HepG2 (cell line): ENCODE measurements around the gene CNMD. TPM values are rescaled to one million over a fixed set of nuclear protein-coding genes. Genes with fewer than 3 reads are reported as not detected.

Experiments
- ATAC-seq: fragments of 200-7000 bp; cut with Tn5 transposase; 3 replicates; pipeline ENCODE4 v1.9.1; 2020; ENCODE audit warnings: mild to moderate bottlenecking, moderate library complexity
- BruUV-seq: library from RNA; stranded (reverse); fragments of 400-500 nt; replicated peaks from 2 replicates; lab custom pipeline; 2021; lab: Mats Ljungman, UMichigan
- CTCF ChIA-PET: fragments of 300-600 bp; formaldehyde crosslinking; extraction: SDS; loops from one replicate; lab custom pipeline; 2021; ENCODE audit warnings: low total read pairs, inconsistent platforms, low intra/inter-chr PET ratio; lab: Yijun Ruan, JAX
- POLR2A ChIA-PET: fragments of 350-600 bp; sonication (Branson Sonifier 250); formaldehyde crosslinking; loops from one replicate; lab custom pipeline; 2020; ENCODE audit warnings: antibody characterized with exemption, inconsistent platforms; lab: Yijun Ruan, JAX
- DNase-seq: peaks from one replicate; pipeline ENCODE4 v3.0.0-alpha.2; 2015; ENCODE audit warnings: low spot score
- FAIRE-seq: peaks from 3 replicates; lab custom pipeline; 2011; peaks lifted over from hg19 to GRCh38; lab: Jason Lieb, UNC
- H2AFZ ChIP-seq: one replicate; pipeline ENCODE4 v1.6.1; 2011; ENCODE audit warnings: low read length, inconsistent platforms
- H3K27ac ChIP-seq: fragments of 300-600 bp; 3 replicates; pipeline ENCODE4 v1.8.0; 2011; ENCODE audit warnings: mixed run types, mild to moderate bottlenecking, mixed read lengths, low read length, inconsistent platforms; ENCODE audit not compliant: insufficient read depth; ENCODE audit errors: extremely low read length
- H3K27me3 ChIP-seq, 2 experiments: fragments of 200-600 bp in 1 of 2; 2 replicates in 1 of 2; 3 replicates in 1 of 2; pipeline versions ENCODE4 v1.6.0 to v1.8.0; 2011; ENCODE audit warnings: low read length in 2 of 2, mild to moderate bottlenecking in 2 of 2, moderate library complexity in 2 of 2, inconsistent platforms in 1 of 2; ENCODE audit not compliant: insufficient read depth in 2 of 2, control insufficient read depth in 1 of 2
- H3K36me3 ChIP-seq, 2 experiments: fragments of 200-600 bp in 1 of 2; replicated peaks in 1 of 2; 2 replicates in 1 of 2; 3 replicates in 1 of 2; pipeline versions ENCODE4 v1.5.1 to v1.8.0; 2011; ENCODE audit warnings: low read length in 2 of 2, inconsistent platforms in 1 of 2; ENCODE audit not compliant: insufficient read depth in 2 of 2, control insufficient read depth in 1 of 2
- H3K4me1 ChIP-seq: 2 replicates; pipeline ENCODE4 v1.5.1; 2012; ENCODE audit warnings: low read length, inconsistent platforms; ENCODE audit not compliant: insufficient read depth
- H3K4me2 ChIP-seq: 2 replicates; pipeline ENCODE4 v1.6.0; 2011; ENCODE audit warnings: low read depth, low read length, inconsistent platforms
- H3K4me3 ChIP-seq, 3 experiments: fragments of 200-600 bp in 1 of 3; sonication (generic), shearing (Covaris generic) in 1 of 3; replicated peaks in 1 of 3; 2 replicates each; pipeline ENCODE4 v1.5.1; 2011 to 2016; ENCODE audit warnings: low read length in 3 of 3, inconsistent platforms in 2 of 3, low read depth in 2 of 3, mild to moderate bottlenecking in 2 of 3, control low read depth in 1 of 3, mixed read lengths in 1 of 3; ENCODE audit not compliant: insufficient read depth in 1 of 3
- H3K79me2 ChIP-seq: one replicate; pipeline ENCODE4 v1.6.1; 2011; ENCODE audit warnings: low read length, inconsistent platforms; ENCODE audit not compliant: insufficient read depth
- H3K9ac ChIP-seq: 2 replicates; pipeline ENCODE4 v1.6.0; 2011; ENCODE audit warnings: mild to moderate bottlenecking, low read depth, low read length, inconsistent platforms; ENCODE audit not compliant: insufficient read depth
- H3K9me3 ChIP-seq: 2 replicates; pipeline ENCODE4 v1.5.1; 2012; ENCODE audit warnings: mild to moderate bottlenecking, low read length
- H4K20me1 ChIP-seq: 2 replicates; pipeline ENCODE4 v1.6.0; 2011; ENCODE audit warnings: inconsistent platforms, mild to moderate bottlenecking, low read length, moderate library complexity; ENCODE audit not compliant: insufficient read depth
- BRCA1 ChIP-seq: sonication (generic); formaldehyde crosslinking; IDR thresholded peaks from 2 replicates; pipeline ENCODE4 v1.4.0; 2020; ENCODE audit warnings: missing genetic modification reagents
- KMT2A ChIP-seq: sonication (generic); formaldehyde crosslinking; IDR thresholded peaks from 2 replicates; pipeline ENCODE4 v1.4.0; 2020; ENCODE audit warnings: missing genetic modification reagents
- MXD4 ChIP-seq: IDR thresholded peaks from 2 replicates; pipeline ENCODE4 v1.6.1; 2016; ENCODE audit warnings: mild to moderate bottlenecking, missing biosample characterization, missing genetic modification reagents
- NR2F1 ChIP-seq, 2 experiments: fragments of 450-650 bp in 1 of 2; formaldehyde crosslinking in 1 of 2; IDR thresholded peaks; 2 replicates each; pipeline versions ENCODE4 v1.5.0 to v1.6.1; 2016 to 2020; ENCODE audit warnings: mild to moderate bottlenecking in 1 of 2, missing compliant biosample characterization in 1 of 2, missing genetic modification reagents in 1 of 2, moderate library complexity in 1 of 2
- PHF20 ChIP-seq: sonication (generic); formaldehyde crosslinking; IDR thresholded peaks from 2 replicates; pipeline ENCODE4 v1.5.0; 2020; ENCODE audit warnings: mild to moderate bottlenecking, missing genetic modification reagents
- PHF5A ChIP-seq: IDR thresholded peaks from one replicate; pipeline ENCODE4 v1.6.1; 2018; ENCODE audit warnings: low read depth, missing genetic modification reagents; ENCODE audit not compliant: unreplicated experiment
- PTBP1 ChIP-seq: fragments of 200-400 bp; formaldehyde crosslinking; IDR thresholded peaks from 2 replicates; pipeline ENCODE4 v1.6.1; 2018; ENCODE audit warnings: low read length, low read depth; ENCODE audit not compliant: poor library complexity, severe bottlenecking
- ZBTB7B ChIP-seq: sonication (generic); formaldehyde crosslinking; IDR thresholded peaks from 2 replicates; pipeline ENCODE4 v1.4.0; 2020; ENCODE audit warnings: missing genetic modification reagents
- ZIK1 ChIP-seq: sonication (generic); formaldehyde crosslinking; IDR thresholded peaks from 2 replicates; pipeline ENCODE4 v1.5.0; 2020; ENCODE audit warnings: mild to moderate bottlenecking, low read depth, missing genetic modification reagents, borderline replicate concordance
- ZNF776 ChIP-seq: sonication (generic); formaldehyde crosslinking; IDR thresholded peaks from 2 replicates; pipeline ENCODE4 v1.4.0; 2020; ENCODE audit warnings: mild to moderate bottlenecking, missing genetic modification reagents
- ZNF777 ChIP-seq: sonication (generic); formaldehyde crosslinking; IDR thresholded peaks from 2 replicates; pipeline ENCODE4 v1.4.0; 2020; ENCODE audit warnings: missing genetic modification reagents
- WGBS: methylation state at CpG from one replicate; pipeline ENCODE4 v1.1.6; 2017; ENCODE audit warnings: low lambda C conversion rate; 5-methylcytosine and 5-hydroxymethylcytosine counted together
- in situ Hi-C: cut with HindIII; loops from 2 replicates; pipeline ENCODE4 v1.10.0; 2017; ENCODE audit warnings: low pct_unique_long_range_greater_than_20kb; ENCODE audit not compliant: extremely low pct_ligation_motif_present
- intact Hi-C: fragments of 100-400 bp; cut with micrococcal nuclease; formaldehyde crosslinking; loops from one replicate; pipeline ENCODE4 v1.10.0; 2022; ENCODE audit not compliant: unreplicated experiment
- polyA plus RNA-seq, 8 experiments: library from polyadenylated mRNA; depleted of rRNA in 3 of 8; stranded (reverse) in 7 of 8; unstranded in 1 of 8; fragments of >200 nt; fragmentation: Illumina TruSeq in 4 of 8; extraction: Trizol in 4 of 8; gene quantifications; 2 replicates each; pipeline versions ENCODE4 v1.2.1 to v1.2.3, GENCODE V29; 2011 to 2016; ENCODE audit warnings: low read depth in 4 of 8, missing spikeins in 1 of 8, mixed read lengths in 1 of 8; ENCODE audit not compliant: insufficient read depth in 1 of 8
- total RNA-seq, 5 experiments: library from RNA; depleted of rRNA; stranded (reverse); fragments of >200 nt; fragmentation: Illumina TruSeq; extraction: Trizol; gene quantifications; 2 replicates each; pipeline ENCODE4 v1.2.3, GENCODE V29; 2016; ENCODE audit warnings: low read depth in 1 of 5
- TF ChIP-seq, protein P1 (sequence below): sonication (generic); formaldehyde crosslinking; IDR thresholded peaks from 2 replicates; pipeline ENCODE4 v1.5.1; 2020; ENCODE audit warnings: missing genetic modification reagents, mild to moderate bottlenecking, borderline replicate concordance

CNMD gene
- total and polyA plus RNA-seq, 2 of the 13 experiments (the other 11 are each of a cell fraction or from before 2014, with no cell fraction given), result not detected

DNA sequence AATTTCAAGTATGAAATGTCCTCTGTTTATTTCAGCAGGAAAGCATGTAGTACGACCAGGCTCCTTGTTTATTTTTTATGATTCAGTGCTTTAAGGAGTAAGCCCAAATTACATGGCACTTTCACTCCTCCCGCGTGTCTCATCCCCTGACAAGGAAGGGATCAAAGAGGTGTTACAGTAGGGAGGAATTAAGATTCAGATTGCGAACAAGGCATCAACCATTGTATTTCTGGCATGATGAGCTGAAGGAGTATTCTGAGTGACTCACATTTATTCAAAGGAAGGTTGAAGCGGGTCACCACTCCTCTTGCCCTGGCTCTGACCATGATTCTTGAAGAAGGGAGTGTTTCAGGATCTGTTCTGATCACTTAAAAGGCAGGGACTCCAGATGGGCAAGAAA, 46.1 kb upstream of the CNMD start:
- H3K27me3 ChIP-seq, result peaks cover 2 to 27% of the 10 kb centered on the region in 2 experiments; a peak in 3 of 5 replicates
- no peak overlapping the region for H3K4me3 ChIP-seq
- BruUV-seq, result no TSS peak
- CTCF ChIA-PET, result no interaction called here
- H3K36me3 ChIP-seq, result no peaks in the 10 kb centered on the region
- POLR2A ChIA-PET, result no interaction called here
- H2AFZ ChIP-seq, result no peak overlapping the region
- no peak for ATAC-seq
- DNase-seq, result no peak
- 1% methylated on average over 5 of the region's 5 CpGs for WGBS
- in situ Hi-C loops, result no loop called here
- H3K9ac ChIP-seq, result no peak overlapping the region
- no peaks in the 10 kb centered on the region for H3K9me3 ChIP-seq
- no peaks in the 10 kb centered on the region for H4K20me1 ChIP-seq
- H3K4me2 ChIP-seq, result no peak overlapping the region
- H3K4me1 ChIP-seq, result peaks cover 4% of the 10 kb centered on the region; the same call in 1 of the 2 replicates
- no peak overlapping the region for H3K27ac ChIP-seq
- FAIRE-seq, result no peak
- TF ChIP-seq PTBP1 (no peak), PHF5A (no peak), ZBTB7B (CRISPR knock-in tag) (no peak), ZIK1 (CRISPR knock-in tag) (no peak), NR2F1 (CRISPR knock-in tag; IDR thresholded peaks at IDR 0.05) (no peak), ZNF777 (CRISPR knock-in tag) (no peak), PHF20 (CRISPR knock-in tag) (no peak), KMT2A (no peak), ZNF776 (CRISPR knock-in tag) (no peak), MXD4 (CRISPR knock-in tag) (no peak), BRCA1 (CRISPR knock-in tag) (no peak)
- TF ChIP-seq, protein P1, sequence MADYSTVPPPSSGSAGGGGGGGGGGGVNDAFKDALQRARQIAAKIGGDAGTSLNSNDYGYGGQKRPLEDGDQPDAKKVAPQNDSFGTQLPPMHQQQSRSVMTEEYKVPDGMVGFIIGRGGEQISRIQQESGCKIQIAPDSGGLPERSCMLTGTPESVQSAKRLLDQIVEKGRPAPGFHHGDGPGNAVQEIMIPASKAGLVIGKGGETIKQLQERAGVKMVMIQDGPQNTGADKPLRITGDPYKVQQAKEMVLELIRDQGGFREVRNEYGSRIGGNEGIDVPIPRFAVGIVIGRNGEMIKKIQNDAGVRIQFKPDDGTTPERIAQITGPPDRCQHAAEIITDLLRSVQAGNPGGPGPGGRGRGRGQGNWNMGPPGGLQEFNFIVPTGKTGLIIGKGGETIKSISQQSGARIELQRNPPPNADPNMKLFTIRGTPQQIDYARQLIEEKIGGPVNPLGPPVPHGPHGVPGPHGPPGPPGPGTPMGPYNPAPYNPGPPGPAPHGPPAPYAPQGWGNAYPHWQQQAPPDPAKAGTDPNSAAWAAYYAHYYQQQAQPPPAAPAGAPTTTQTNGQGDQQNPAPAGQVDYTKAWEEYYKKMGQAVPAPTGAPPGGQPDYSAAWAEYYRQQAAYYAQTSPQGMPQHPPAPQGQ (CRISPR knock-in tag), result no peak
- TF ChIP-seq, all 625 proteins: peak for 0
- H3K79me2 ChIP-seq, result no peaks in the 10 kb centered on the region
- intact Hi-C loops, result no loop called here
